Activated naive CD8-positive, alpha-beta T cell treated with anti-CD3 and anti-CD28 coated beads for 36 hours (primary cell): ENCODE results near the gene THAP8. TPM values are rescaled to one million over a fixed set of nuclear protein-coding genes. Genes with fewer than 3 reads are reported as not detected.

Experiments used
- DNase-seq: peaks from one replicate; pipeline ENCODE4 v3.0.0; 2021
- H3K27ac Mint-ChIP-seq: one replicate; pipeline ENCODE4 v1.8.0; 2022; ENCODE audit warnings: mild to moderate bottlenecking, moderate library complexity, mixed read lengths
- H3K27me3 Mint-ChIP-seq: one replicate; pipeline ENCODE4 v1.8.0; 2022; ENCODE audit warnings: mild to moderate bottlenecking, mixed read lengths
- H3K36me3 Mint-ChIP-seq: one replicate; pipeline ENCODE4 v1.8.0; 2021; ENCODE audit warnings: mild to moderate bottlenecking, mixed read lengths
- H3K4me1 Mint-ChIP-seq: one replicate; pipeline ENCODE4 v1.8.0; 2021; ENCODE audit warnings: mixed read lengths
- H3K4me3 Mint-ChIP-seq: one replicate; pipeline ENCODE4 v1.8.0; 2022; ENCODE audit warnings: mild to moderate bottlenecking, moderate library complexity, mixed read lengths
- H3K9me3 Mint-ChIP-seq: one replicate; pipeline ENCODE4 v1.8.0; 2022; ENCODE audit warnings: mixed read lengths
- total RNA-seq, 2 experiments: library from RNA; stranded (reverse); gene quantifications; one replicate each; pipeline ENCODE4 v1.2.3, GENCODE V29; 2021

THAP8 gene
- 1 to 10 TPM; 2.4 to 2.7 TPM for total RNA-seq

DNA sequence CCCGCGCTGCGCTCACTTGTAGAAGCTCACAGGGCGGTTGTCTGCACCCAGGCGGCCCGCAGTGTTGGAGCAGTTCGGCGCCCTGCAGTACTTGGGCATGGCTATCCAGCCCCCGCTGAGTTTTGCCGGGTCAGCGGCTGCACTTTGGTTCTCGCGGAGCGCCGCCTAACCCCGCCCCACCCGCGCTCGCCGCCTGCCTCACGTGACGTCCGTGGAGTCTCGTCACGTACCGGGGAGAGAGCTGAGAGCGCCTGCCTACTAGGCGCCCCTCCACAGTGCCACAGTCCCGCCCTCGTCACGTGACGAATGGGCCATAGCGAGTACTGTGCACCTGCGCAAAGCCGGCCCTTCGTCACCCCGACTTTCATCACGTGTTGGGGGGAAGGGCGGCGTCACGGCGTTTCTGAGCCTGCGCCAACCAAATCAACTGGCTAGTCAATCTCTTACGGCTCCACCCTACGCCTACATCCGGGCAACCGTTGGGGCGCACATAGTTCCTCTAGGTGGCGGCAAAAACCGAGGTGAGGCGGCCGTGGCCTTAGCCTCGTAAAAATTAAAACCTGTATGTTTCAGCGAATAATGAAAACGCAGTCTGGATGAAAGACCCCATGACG lies at the start of gene THAP8:
TSS of gene THAP8 (minus strand) at position 167 of the 614 bp plus-strand sequence. CDS start at position 99, 68 bp downstream.
- peak; percentile 99 for DNase-seq
- no peaks in the 10 kb centered on the region for H3K36me3 Mint-ChIP-seq
- H3K9me3 Mint-ChIP-seq: no peaks in the 10 kb centered on the region
- peaks cover 26% of the 10 kb centered on the region for H3K4me1 Mint-ChIP-seq
- peak within 1 kb of the TSS; percentile 98 for H3K4me3 Mint-ChIP-seq
- peak within 1 kb of the TSS; percentile 97 for H3K27ac Mint-ChIP-seq
- no peaks in the 10 kb centered on the region for H3K27me3 Mint-ChIP-seq

DNA sequence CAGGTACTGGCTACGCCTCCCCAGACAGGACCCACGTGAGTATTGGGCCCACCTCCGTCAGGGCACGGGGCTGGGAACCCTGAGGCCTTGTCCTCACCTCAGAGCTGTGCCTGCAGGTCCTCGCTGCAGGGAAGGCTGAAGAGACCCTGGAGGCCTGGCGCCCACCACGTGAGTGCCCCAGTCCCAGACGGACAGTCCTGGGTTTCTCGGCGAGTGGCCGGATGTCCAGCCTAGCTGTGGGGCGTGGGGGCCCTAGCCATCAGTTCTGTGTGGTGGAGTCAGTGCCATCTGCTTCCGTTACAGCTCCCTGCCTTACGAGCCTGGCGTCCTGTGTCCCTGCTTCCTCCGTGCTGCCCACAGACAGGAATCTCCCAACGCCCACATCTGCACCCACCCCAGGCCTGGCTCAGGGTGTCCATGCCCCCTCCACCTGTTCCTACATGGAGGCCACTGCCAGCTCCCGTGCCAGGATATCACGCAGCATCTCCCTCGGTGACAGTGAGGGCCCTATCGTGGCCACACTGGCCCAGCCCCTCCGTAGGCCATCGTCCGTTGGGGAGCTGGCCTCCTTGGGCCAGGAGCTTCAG lies 49.0 kb upstream of the THAP8 start:
- H3K9me3 Mint-ChIP-seq: no peaks in the 10 kb centered on the region
- no peak overlapping the region for H3K4me3 Mint-ChIP-seq
- no peaks in the 10 kb centered on the region for H3K27me3 Mint-ChIP-seq
- no peak overlapping the region for H3K27ac Mint-ChIP-seq
- H3K4me1 Mint-ChIP-seq: no peaks in the 10 kb centered on the region
- peaks cover 5% of the 10 kb centered on the region for H3K36me3 Mint-ChIP-seq
- no peak for DNase-seq

- H3K36me3 Mint-ChIP-seq: peaks cover 11% of the 10 kb centered on the region
- H3K9me3 Mint-ChIP-seq: no peaks in the 10 kb centered on the region
- no peak overlapping the region for H3K4me3 Mint-ChIP-seq
- DNase-seq: no peak
- no peaks in the 10 kb centered on the region for H3K4me1 Mint-ChIP-seq
- no peaks in the 10 kb centered on the region for H3K27me3 Mint-ChIP-seq
- no peak overlapping the region for H3K27ac Mint-ChIP-seq
Observed at GRCh38 chr19:36101550-36102327, 47.7 kb upstream of the THAP8 start.

DNA sequence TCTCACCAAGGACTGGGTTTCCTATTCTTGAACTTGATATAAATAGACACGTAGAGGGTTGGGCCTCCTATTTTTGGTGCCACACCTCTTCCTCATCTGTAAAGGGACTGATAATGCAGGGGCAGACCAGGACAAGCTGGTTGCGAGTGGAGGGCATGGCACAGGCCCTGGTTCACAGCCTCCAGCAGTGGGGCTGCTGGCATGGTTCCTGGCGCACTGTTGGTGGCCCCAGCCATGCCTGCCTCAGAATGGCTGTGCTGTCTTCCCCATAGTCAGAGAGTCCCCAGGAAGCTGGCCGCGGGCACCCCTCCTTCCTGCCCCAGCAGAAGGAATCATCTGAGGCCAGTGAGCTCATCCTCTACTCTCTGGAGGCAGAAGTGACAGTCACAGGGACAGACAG lies 46.4 kb upstream of the THAP8 start:
- no peaks in the 10 kb centered on the region for H3K27me3 Mint-ChIP-seq
- no peak overlapping the region for H3K27ac Mint-ChIP-seq
- no peak overlapping the region for H3K4me3 Mint-ChIP-seq
- no peak for DNase-seq
- H3K36me3 Mint-ChIP-seq: peaks cover 13% of the 10 kb centered on the region
- H3K9me3 Mint-ChIP-seq: no peaks in the 10 kb centered on the region
- no peaks in the 10 kb centered on the region for H3K4me1 Mint-ChIP-seq

- no peaks in the 10 kb centered on the region for H3K27me3 Mint-ChIP-seq
- peaks cover 18% of the 10 kb centered on the region for H3K36me3 Mint-ChIP-seq
- H3K4me1 Mint-ChIP-seq: no peaks in the 10 kb centered on the region
- no peak for DNase-seq
- H3K27ac Mint-ChIP-seq: no peak overlapping the region
- no peaks in the 10 kb centered on the region for H3K9me3 Mint-ChIP-seq
- H3K4me3 Mint-ChIP-seq: no peak overlapping the region
Observed at GRCh38 chr19:36099166-36099785, 45.2 kb upstream of the THAP8 start.

- H3K4me3 Mint-ChIP-seq: no peak overlapping the region
- H3K36me3 Mint-ChIP-seq: peaks cover 31% of the 10 kb centered on the region
- no peaks in the 10 kb centered on the region for H3K27me3 Mint-ChIP-seq
- DNase-seq: no peak
- no peak overlapping the region for H3K27ac Mint-ChIP-seq
- no peaks in the 10 kb centered on the region for H3K9me3 Mint-ChIP-seq
- peaks cover 15% of the 10 kb centered on the region for H3K4me1 Mint-ChIP-seq
Observed at GRCh38 chr19:36097036-36097435, 43.0 kb upstream of the THAP8 start.

- no peak overlapping the region for H3K4me3 Mint-ChIP-seq
- peaks cover 15% of the 10 kb centered on the region for H3K4me1 Mint-ChIP-seq
- peaks cover 40% of the 10 kb centered on the region for H3K36me3 Mint-ChIP-seq
- no peak for DNase-seq
- H3K27ac Mint-ChIP-seq: peak overlapping the region; percentile 34
- no peaks in the 10 kb centered on the region for H3K9me3 Mint-ChIP-seq
- no peaks in the 10 kb centered on the region for H3K27me3 Mint-ChIP-seq
Observed at GRCh38 chr19:36093687-36094086, 39.6 kb upstream of the THAP8 start.

GRCh38 chr19:36093146-36093662 lies 39.1 kb upstream of the THAP8 start:
- H3K27me3 Mint-ChIP-seq: no peaks in the 10 kb centered on the region
- H3K36me3 Mint-ChIP-seq: peaks cover 35% of the 10 kb centered on the region
- H3K4me1 Mint-ChIP-seq: peaks cover 15% of the 10 kb centered on the region
- no peaks in the 10 kb centered on the region for H3K9me3 Mint-ChIP-seq
- H3K4me3 Mint-ChIP-seq: no peak overlapping the region
- DNase-seq: peak; percentile 43
- H3K27ac Mint-ChIP-seq: peak overlapping the region; percentile 34

GRCh38 chr19:36092566-36092965 lies 38.5 kb upstream of the THAP8 start:
- no peak overlapping the region for H3K4me3 Mint-ChIP-seq
- H3K27me3 Mint-ChIP-seq: no peaks in the 10 kb centered on the region
- peaks cover 38% of the 10 kb centered on the region for H3K36me3 Mint-ChIP-seq
- no peak for DNase-seq
- H3K27ac Mint-ChIP-seq: peak overlapping the region; percentile 34
- no peaks in the 10 kb centered on the region for H3K9me3 Mint-ChIP-seq
- peaks cover 15% of the 10 kb centered on the region for H3K4me1 Mint-ChIP-seq

DNA sequence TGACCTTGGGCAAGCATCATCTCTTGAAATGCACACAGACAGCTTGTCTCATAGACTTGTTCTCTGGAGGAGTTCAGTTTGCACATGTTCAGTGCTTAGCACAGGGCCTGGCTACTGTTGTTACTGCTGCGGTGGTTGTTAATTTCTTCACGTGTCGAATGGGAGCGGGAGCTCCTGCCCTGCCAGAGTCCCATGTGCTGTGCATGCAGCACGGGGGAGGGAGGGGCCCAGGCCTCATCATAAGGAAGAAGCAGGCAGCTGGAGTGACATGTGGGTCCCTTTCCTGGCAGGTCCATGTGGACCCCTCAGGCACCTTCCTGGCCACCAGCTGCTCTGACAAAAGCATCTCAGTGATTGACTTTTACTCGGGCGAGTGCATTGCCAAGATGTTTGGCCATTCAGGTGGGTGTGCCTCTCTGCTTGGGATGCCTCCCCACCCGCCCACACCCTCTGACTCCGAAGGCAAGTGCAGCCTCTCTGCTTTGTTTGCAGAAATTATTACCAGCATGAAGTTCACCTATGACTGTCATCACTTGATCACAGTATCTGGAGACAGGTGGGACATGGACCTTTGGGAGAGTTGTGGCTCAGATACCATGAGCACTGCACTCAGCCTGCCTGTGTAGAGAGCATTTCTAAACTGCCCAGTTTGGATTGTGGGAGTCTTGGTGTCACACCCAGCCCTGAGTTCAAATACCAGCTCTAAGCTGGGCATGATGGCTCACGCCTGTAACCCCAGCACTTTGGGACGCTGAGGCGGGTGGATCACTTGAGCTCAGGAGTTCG lies 37.0 kb upstream of the THAP8 start:
- no peak for DNase-seq
- no peak overlapping the region for H3K4me3 Mint-ChIP-seq
- H3K9me3 Mint-ChIP-seq: no peaks in the 10 kb centered on the region
- H3K4me1 Mint-ChIP-seq: peaks cover 15% of the 10 kb centered on the region
- no peak overlapping the region for H3K27ac Mint-ChIP-seq
- no peaks in the 10 kb centered on the region for H3K27me3 Mint-ChIP-seq
- peaks cover 38% of the 10 kb centered on the region for H3K36me3 Mint-ChIP-seq

GRCh38 chr19:36089847-36090246 lies 35.8 kb upstream of the THAP8 start:
- Mint-ChIP-seq H3K27ac (no peak overlapping the region), H3K9me3 (no peaks in the 10 kb centered on the region), H3K27me3 (no peaks in the 10 kb centered on the region)

GRCh38 chr19:36086326-36086725 lies 32.2 kb upstream of the THAP8 start:
- Mint-ChIP-seq H3K36me3 (peaks cover 36% of the 10 kb centered on the region), H3K4me3 (no peak overlapping the region), H3K27ac (no peak overlapping the region), H3K27me3 (no peaks in the 10 kb centered on the region), H3K9me3 (no peaks in the 10 kb centered on the region), H3K4me1 (no peaks in the 10 kb centered on the region)
- no peak for DNase-seq

More at GRCh38 chr19:36089847-36090246, 35.8 kb upstream of the THAP8 start:
- DNase-seq: no peak
- no peak overlapping the region for H3K4me3 Mint-ChIP-seq
- H3K36me3 Mint-ChIP-seq: peaks cover 40% of the 10 kb centered on the region
- peaks cover 15% of the 10 kb centered on the region for H3K4me1 Mint-ChIP-seq

GRCh38 chr19:36084231-36085009 lies 30.3 kb upstream of the THAP8 start:
- Mint-ChIP-seq H3K4me1 (no peaks in the 10 kb centered on the region), H3K27me3 (no peaks in the 10 kb centered on the region), H3K27ac (no peak overlapping the region), H3K9me3 (no peaks in the 10 kb centered on the region), H3K36me3 (peaks cover 43% of the 10 kb centered on the region), H3K4me3 (no peak overlapping the region)
- no peak for DNase-seq

- peaks cover 44% of the 10 kb centered on the region for H3K36me3 Mint-ChIP-seq
- no peak overlapping the region for H3K4me3 Mint-ChIP-seq
- no peak overlapping the region for H3K27ac Mint-ChIP-seq
- DNase-seq: no peak
- no peaks in the 10 kb centered on the region for H3K27me3 Mint-ChIP-seq
- H3K9me3 Mint-ChIP-seq: no peaks in the 10 kb centered on the region
- H3K4me1 Mint-ChIP-seq: no peaks in the 10 kb centered on the region
Observed at GRCh38 chr19:36082916-36083315, 28.8 kb upstream of the THAP8 start.
